Panc1 (cell line): ENCODE data around the gene ARFIP2. TPM values are rescaled to one million over a fixed set of nuclear protein-coding genes. Genes with fewer than 3 reads are reported as not detected.
A peak's percentile ranks its signal among the peaks of the same experiment; 100 is the strongest.

Experiments
- ATAC-seq: fragments of 200-7000 bp; cut with Tn5 transposase; 2 replicates; pipeline ENCODE4 v1.9.1; 2020; ENCODE audit warnings: mild to moderate bottlenecking, moderate library complexity
- BruUV-seq: library from RNA; stranded (reverse); fragments of 400-500 nt; replicated peaks from 2 replicates; lab custom pipeline; 2021; lab: Mats Ljungman, UMichigan
- CTCF ChIA-PET: fragments of 300-600 bp; sonication (Branson Sonifier 250); formaldehyde crosslinking; loops from one replicate; lab custom pipeline; 2022; ENCODE audit warnings: antibody characterized with exemption; lab: Charles Lee
- POLR2A ChIA-PET: fragments of 300-600 bp; sonication (Branson Sonifier 250); formaldehyde crosslinking; loops from one replicate; lab custom pipeline; 2022; ENCODE audit warnings: antibody characterized with exemption; lab: Charles Lee
- DNase-seq: peaks from one replicate; pipeline ENCODE4 v3.0.0-alpha.2; 2010; ENCODE audit warnings: low read depth, low spot score
- H3K27ac ChIP-seq: 2 replicates; pipeline ENCODE4 v1.5.1; 2011; ENCODE audit warnings: mild to moderate bottlenecking, low read length, inconsistent platforms
- H3K27me3 ChIP-seq: fragments of 200-500 bp; sonication (Bioruptor generic); 2 replicates; pipeline ENCODE4 v1.6.0; 2014; ENCODE audit warnings: low read length, inconsistent platforms; ENCODE audit not compliant: control insufficient read depth, insufficient read depth
- H3K36me3 ChIP-seq: fragments of 200-500 bp; sonication (Bioruptor generic); 2 replicates; pipeline ENCODE4 v1.5.1; 2014; ENCODE audit warnings: inconsistent platforms, mild to moderate bottlenecking, low read length, moderate library complexity; ENCODE audit not compliant: control insufficient read depth, insufficient read depth
- H3K4me1 ChIP-seq: 2 replicates; pipeline ENCODE4 v1.5.1; 2011; ENCODE audit warnings: inconsistent platforms, mild to moderate bottlenecking, low read length, moderate library complexity; ENCODE audit not compliant: control insufficient read depth, insufficient read depth
- H3K4me3 ChIP-seq, 2 experiments: 2 replicates each; pipeline ENCODE4 v1.5.1; 2011 to 2012; ENCODE audit warnings: low read depth in 2 of 2, low read length in 2 of 2, mild to moderate bottlenecking in 2 of 2, inconsistent platforms in 1 of 2, moderate library complexity in 1 of 2
- H3K9me3 ChIP-seq: fragments of 200-500 bp; sonication (Bioruptor generic); 2 replicates; pipeline ENCODE4 v1.5.1; 2014; ENCODE audit warnings: low read depth, mild to moderate bottlenecking, inconsistent platforms, low read length, moderate library complexity; ENCODE audit not compliant: control insufficient read depth, insufficient read depth
- CTCF ChIP-seq: fragments of 450-650 bp; IDR thresholded peaks from 2 replicates; pipeline ENCODE4 v1.5.1; 2017; ENCODE audit warnings: mild to moderate bottlenecking
- POLR2AphosphoS5 ChIP-seq: IDR thresholded peaks from 2 replicates; pipeline ENCODE4 v1.6.1; 2012; ENCODE audit warnings: mild to moderate bottlenecking, low read depth, low read length, moderate library complexity
- SIN3A ChIP-seq: IDR thresholded peaks from 2 replicates; pipeline ENCODE4 v1.6.1; 2012; ENCODE audit warnings: low read depth, mild to moderate bottlenecking, low read length, moderate library complexity, borderline replicate concordance; ENCODE audit not compliant: insufficient read depth
- TCF7L2 ChIP-seq: IDR thresholded peaks from 2 replicates; pipeline ENCODE4 v1.6.1; 2011; ENCODE audit warnings: mild to moderate bottlenecking, low read depth, low read length, inconsistent platforms
- in situ Hi-C: cut with HindIII; loops from 2 replicates; pipeline ENCODE4 v1.10.0; 2016; ENCODE audit warnings: low sequenced_read_pairs, low pct_unique_long_range_greater_than_20kb
- intact Hi-C: fragments of 100-400 bp; cut with micrococcal nuclease; formaldehyde crosslinking; loops from one replicate; pipeline ENCODE4 v1.10.0; 2022; ENCODE audit not compliant: unreplicated experiment
- total RNA-seq: library from RNA; stranded (reverse); gene quantifications from one replicate; pipeline ENCODE4 v1.2.1, GENCODE V29; 2021; ENCODE audit not compliant: unreplicated experiment
- TF ChIP-seq, protein P1 (sequence below), 2 experiments: IDR thresholded peaks; 2 replicates each; pipeline ENCODE4 v1.6.1; 2011 to 2012; ENCODE audit warnings: low read depth in 2 of 2, control low read depth in 1 of 2, low read length in 1 of 2, mild to moderate bottlenecking in 1 of 2, moderate library complexity in 1 of 2; ENCODE audit not compliant: insufficient read depth in 1 of 2

ARFIP2 gene
- total RNA-seq, 1 experiment from 2014 or later = 116 TPM

DNA sequence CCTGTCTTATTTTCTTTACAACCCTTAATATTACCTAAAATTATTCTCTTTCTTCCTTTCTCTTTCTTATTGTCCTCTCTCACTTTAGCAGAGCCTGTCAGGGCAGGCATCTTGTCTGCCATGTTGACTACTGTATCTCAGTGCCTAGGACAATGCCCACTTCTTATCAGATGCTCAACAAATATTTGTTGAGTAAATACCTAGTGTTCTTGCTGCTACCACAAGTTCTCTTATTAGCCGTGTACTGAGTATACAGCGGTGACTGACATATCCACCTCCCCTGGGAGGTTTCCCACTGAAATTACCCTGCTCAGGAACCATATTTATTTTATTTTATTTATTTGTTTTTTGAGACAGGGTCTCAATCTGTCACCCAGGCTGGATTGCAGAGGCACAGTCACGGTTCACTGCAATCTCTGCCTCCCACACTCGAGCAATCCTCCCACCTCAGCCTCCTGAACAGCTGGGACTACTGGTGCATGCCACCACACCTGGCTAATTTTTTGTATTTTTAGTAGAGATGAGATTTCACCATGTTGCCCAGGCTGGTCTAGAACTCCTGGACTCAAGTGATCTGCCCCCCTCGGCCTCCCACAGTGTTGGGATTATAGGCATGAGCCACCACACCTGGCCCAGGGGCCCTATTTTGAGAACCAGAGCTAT is 47.0 kb downstream of the ARFIP2 start:
- POLR2A ChIA-PET = no interaction called here
- no peak for DNase-seq
- in situ Hi-C loops = no loop called here
- no peak for TF ChIP-seq TCF7L2
- TF ChIP-seq, protein P1, sequence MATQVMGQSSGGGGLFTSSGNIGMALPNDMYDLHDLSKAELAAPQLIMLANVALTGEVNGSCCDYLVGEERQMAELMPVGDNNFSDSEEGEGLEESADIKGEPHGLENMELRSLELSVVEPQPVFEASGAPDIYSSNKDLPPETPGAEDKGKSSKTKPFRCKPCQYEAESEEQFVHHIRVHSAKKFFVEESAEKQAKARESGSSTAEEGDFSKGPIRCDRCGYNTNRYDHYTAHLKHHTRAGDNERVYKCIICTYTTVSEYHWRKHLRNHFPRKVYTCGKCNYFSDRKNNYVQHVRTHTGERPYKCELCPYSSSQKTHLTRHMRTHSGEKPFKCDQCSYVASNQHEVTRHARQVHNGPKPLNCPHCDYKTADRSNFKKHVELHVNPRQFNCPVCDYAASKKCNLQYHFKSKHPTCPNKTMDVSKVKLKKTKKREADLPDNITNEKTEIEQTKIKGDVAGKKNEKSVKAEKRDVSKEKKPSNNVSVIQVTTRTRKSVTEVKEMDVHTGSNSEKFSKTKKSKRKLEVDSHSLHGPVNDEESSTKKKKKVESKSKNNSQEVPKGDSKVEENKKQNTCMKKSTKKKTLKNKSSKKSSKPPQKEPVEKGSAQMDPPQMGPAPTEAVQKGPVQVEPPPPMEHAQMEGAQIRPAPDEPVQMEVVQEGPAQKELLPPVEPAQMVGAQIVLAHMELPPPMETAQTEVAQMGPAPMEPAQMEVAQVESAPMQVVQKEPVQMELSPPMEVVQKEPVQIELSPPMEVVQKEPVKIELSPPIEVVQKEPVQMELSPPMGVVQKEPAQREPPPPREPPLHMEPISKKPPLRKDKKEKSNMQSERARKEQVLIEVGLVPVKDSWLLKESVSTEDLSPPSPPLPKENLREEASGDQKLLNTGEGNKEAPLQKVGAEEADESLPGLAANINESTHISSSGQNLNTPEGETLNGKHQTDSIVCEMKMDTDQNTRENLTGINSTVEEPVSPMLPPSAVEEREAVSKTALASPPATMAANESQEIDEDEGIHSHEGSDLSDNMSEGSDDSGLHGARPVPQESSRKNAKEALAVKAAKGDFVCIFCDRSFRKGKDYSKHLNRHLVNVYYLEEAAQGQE (IDR thresholded peaks at IDR 0.05; ENCODE audit: insufficient read depth in 1 of 2, low read depth in 2 of 2, low read length in 1 of 2) = no peak
- no peak for TF ChIP-seq SIN3A
- no peak for TF ChIP-seq CTCF
- no peak for TF ChIP-seq POLR2AphosphoS5
- no peaks in the 10 kb centered on the region for H3K9me3 ChIP-seq
- CTCF ChIA-PET = no interaction called here
- ATAC-seq = no peak
- intact Hi-C loops = no loop called here
- H3K27me3 ChIP-seq = no peaks in the 10 kb centered on the region
- no peaks in the 10 kb centered on the region for H3K4me1 ChIP-seq
- no TSS peak for BruUV-seq
- H3K27ac ChIP-seq = no peak overlapping the region
- H3K4me3 ChIP-seq = no peak overlapping the region
- H3K36me3 ChIP-seq = no peaks in the 10 kb centered on the region

DNA sequence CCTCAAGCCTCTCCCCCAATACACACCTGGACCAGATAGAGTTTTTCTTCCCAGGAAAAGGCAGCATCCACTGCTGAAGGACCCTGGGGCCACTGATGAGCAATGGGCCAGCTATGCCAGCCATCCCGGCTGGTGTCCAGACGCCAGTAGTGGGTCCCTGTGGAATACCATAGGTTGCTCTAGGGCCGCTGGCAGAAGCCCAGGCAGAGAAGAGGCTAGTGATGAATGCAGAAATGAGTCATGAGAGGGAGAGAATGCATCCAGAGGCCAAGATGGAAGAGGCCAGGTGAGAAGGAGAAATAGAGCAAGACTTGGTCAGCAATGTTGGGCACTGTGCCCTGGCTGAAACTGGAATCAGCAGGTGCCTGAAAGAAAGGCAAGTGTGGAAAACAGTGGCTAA is 49.3 kb downstream of the ARFIP2 start:
- peaks cover 4% of the 10 kb centered on the region; the same call in 1 of the 2 replicates for H3K27me3 ChIP-seq
- H3K9me3 ChIP-seq = no peaks in the 10 kb centered on the region
- no peak for TF ChIP-seq TCF7L2
- no peak for TF ChIP-seq SIN3A
- TF ChIP-seq CTCF = no peak
- TF ChIP-seq, protein P1 (IDR thresholded peaks at IDR 0.05; ENCODE audit: insufficient read depth in 1 of 2, low read depth in 2 of 2, low read length in 1 of 2) = no peak
- TF ChIP-seq POLR2AphosphoS5 = no peak
- no peak overlapping the region for H3K27ac ChIP-seq
- BruUV-seq = no TSS peak
- intact Hi-C loops (no loop called here), in situ Hi-C loops (no loop called here)
- DNase-seq = no peak
- H3K36me3 ChIP-seq = no peaks in the 10 kb centered on the region
- ChIA-PET CTCF (no interaction called here), POLR2A (no interaction called here)
- no peak overlapping the region for H3K4me3 ChIP-seq
- H3K4me1 ChIP-seq = no peaks in the 10 kb centered on the region
- ATAC-seq = peak; percentile 73; the same call in 1 of the 2 replicates
